HG03108 (cell line): Measurements from ENCODE around the gene DPPA2.

Experiments
- ATAC-seq: cut with Tn5 transposase; IDR thresholded peaks from one replicate; pipeline ENCODE4 v1.9.1; 2021; ENCODE audit warnings: moderate library complexity; ENCODE audit not compliant: unreplicated experiment

Gene DPPA2

DNA sequence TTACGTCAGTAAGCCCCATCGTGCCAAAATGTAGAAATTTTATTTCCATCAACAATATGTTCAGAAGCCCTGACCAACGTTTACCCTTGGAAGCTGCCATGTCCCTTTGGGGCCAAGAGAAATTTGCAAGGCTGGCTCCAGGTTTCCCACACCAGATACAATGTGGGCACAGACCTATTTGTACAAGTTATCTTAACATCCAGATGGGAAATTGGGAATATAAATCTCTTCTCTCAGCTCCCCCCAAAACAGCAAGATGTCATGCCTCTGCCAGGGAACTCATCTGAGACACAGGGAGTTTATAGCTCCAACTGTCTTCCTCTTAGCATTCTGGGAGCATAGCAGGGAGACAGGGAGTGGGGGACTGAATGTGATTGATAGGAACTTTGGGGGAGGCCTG, 9.3 kb upstream of the DPPA2 start:
- ATAC-seq: no peak

DNA sequence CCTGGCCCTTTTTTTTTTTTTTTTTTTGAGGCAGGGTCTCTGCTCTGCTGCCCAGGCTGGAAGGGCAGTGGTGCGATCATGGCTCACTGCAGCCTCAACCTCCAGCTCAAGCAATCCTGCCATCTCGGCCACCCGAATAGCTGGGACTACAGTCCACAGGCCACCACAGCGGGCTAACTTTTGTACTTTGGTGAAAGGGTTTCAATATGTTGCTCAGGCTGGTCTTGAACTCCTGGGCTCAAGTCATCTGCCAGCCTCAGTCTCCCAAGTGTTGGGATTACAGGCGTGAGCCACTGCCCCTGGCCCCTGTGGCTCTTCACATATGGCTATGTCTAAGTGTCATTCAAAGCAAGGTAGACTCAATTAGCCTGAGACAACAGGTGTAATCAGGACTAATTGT, 8.8 kb upstream of the DPPA2 start:
- no peak for ATAC-seq

DNA sequence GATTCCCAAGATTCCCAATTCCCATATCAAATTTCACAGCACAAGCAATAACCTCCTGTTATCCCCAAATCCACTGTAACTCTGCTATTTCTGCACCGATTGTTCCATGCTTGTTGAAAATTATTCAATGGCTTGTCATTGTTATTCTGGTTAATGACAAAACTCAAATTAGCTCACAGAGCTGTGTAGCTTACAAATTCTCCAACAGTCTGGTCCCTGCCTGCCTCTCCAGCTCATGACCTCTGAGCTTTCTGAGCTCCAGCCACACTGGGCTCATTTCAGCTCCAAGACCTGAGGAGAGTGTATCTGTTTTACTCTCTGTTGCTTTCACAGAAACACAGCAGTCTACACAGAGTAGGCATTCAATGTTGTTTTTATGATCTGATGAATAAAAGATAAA, 3.3 kb downstream of the DPPA2 start:
- no peak for ATAC-seq

DNA sequence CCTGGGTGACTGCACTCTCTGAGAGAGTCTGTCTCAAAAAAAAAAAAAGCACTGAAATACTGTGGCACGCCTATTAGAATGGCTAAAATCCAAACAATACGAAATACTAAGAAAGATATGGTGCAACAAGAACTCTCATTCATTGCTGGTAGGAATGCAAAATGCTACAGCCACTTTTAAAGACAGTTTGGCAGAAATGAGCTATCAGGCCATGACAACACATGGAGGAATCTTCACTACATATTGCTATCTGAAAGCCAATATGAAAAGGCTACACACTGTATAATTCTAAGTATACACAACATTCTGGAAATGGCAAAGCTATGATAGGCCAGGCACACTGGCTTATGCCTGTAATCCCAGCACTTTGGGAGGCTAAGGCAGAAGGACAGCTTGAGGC, 18.8 kb downstream of the DPPA2 start:
- ATAC-seq: no peak

DNA sequence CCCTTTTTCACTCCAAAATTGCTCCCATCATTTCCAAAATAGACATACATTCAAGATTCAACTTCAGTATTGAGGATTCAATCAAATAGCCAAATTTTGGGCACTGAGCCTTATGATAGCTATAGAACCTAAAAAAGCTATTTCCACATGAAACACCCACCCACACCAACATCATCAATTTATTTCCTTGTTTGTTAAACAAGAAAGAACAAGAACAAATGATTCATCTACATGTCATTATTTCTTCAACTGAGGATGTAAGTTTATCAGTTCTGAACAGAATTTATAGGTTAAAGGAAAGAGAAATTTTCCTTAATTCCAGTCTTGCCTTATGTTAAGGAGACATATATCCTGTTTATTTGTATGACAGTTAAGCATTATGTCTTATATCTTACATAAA, 32.2 kb downstream of the DPPA2 start:
- no peak for ATAC-seq

DNA sequence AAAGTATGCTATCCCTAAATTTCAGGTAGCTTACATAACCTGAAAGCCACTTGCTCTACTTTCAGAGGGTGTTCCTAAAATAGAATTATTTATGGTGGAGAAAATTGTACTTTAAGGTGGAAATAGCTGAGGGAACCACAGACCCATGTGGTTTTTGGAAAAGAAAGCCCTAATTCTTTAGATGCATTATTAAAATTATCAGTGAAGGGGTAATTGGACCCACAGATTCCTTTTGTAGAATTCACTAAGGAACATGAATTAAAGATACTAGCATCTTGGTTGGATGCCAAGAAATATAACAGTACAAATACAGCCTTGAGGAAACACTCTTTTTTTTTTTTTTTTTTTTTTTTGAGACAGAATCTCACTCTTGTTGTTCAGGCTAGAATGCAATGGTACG, 37.8 kb downstream of the DPPA2 start:
- no peak for ATAC-seq

DNA sequence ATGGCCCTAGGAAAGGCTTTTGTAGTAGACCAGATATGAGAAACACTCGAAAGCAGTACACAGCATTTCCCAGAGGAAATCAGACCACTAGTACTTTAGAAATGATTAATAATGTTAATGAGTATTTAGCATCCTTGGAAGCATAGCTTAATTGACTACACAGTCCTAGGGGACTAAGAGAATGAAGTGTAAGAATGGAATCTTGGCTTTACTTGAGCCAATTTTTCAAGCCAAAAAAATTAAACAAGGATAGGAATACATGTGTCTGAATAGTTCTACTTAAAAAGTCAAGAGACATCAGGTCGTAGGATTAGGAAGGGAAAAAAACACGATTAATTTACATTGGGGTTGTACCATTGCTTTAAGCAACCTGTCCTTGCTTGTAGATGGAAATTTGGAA, 38.2 kb downstream of the DPPA2 start:
- no peak for ATAC-seq

DNA sequence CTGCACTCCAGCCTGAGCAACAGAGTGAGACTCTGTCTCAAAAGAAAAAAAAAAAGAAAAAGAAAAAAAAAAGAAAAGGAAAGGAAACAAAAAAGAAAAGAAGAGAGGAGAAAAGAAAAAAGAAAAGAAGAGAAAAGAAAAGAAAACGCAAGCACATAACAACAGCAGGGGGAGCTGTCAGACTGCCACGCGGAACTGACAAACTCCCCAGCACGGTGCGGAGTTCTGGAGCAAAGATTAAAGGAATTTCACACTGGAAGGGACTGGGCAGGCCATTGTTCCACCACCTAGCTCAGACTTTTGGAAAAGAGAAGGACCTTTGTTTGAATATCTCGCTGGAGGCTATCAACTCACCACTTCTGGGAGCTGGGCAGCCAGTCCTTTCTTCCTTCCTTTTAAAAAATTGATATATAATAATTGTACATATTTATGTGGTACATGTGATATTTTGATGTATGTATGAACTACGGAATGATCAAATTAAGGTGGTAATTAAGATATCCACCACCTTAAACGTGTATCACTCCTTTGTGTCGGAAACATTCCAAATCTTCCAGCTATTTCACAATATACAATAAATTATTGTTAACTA, 40.5 kb downstream of the DPPA2 start:
- no peak for ATAC-seq

DNA sequence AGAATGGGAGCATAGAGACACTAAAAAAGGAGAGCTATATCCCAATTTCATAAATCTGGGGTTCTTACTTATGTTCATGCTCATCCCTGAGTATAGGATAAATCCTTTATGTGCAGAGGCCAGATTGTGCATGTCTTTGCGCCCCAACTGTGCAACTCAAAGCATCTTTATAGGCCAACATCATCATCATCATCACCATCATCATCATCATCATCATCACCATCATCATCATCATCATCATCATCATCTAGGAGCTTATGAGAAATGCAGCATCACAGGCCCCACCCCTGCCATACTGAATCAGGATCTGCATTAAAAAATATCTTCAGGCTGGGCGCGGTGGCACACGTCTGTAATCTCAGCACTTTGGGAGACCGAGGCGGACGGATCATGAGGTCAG, 45.5 kb downstream of the DPPA2 start:
- ATAC-seq: no peak

DNA sequence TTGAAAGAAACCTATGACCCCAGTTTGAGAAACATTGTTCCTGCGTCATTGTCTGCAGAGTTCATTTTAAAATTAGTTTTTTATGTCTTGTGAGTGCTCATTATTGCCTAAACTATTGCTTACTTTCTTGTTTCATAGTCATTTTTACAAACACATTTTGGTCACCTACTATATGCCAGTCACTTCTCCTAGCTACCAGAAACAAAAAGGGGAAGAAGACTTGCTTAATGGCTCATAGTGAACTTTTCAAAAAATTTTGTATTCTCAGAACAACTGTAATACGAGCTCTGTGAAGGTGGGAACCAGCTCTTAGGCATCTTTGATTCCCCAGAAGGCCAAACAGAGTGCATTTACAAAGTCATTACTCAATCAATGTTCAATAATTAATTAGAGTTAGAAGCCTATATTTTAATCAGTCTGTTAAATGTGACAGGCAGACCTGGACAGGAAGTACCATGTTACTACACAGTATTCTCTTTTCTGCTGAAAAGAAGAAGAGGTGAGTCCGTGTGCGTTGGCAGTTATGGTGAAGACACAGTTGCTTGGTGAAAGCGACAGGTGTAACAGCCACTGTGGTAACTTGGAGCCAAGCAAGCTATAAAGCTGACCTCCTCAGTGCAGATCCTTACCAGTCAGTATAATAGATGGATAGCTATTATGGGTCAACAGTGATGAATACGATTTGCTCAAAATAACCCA, 46.6 kb downstream of the DPPA2 start:
- no peak for ATAC-seq

DNA sequence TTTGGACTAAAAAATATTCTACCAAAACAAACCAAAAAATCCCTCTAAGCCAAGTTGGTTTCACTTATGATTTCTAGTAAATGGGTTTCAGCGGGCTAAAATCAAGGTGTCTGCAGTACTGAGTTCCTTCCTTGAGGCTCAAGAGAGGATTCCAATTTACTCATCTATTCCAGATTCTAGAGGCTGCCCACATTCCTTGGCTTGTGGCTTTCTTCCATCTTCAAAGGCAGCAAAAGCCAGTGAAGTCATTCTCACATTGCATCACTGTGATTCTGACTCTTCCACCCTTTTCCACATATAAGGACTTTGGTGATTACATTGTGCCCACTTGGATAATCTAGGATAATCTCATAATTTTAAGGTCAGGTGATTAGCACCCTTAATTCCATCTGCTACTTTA, 48.1 kb downstream of the DPPA2 start:
- ATAC-seq: no peak

DNA sequence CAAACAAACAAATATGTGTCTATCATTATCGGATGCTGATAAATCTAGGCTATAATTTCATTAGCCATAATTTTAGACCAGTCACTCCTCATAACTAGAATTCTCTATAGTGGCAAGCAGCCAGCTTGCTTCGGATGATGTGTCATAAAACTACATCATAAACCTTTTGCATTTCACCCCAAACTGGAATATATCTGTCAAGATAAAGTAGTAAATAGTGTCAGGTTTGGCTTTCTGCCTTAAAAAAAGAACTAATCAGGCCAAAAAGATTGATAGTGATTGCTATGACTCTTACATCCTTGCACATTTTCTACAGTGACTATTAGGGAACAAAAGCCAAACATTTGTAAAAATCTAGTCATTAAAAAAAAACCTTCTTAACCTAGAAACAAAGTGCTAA, 51.0 kb downstream of the DPPA2 start:
- no peak for ATAC-seq

DNA sequence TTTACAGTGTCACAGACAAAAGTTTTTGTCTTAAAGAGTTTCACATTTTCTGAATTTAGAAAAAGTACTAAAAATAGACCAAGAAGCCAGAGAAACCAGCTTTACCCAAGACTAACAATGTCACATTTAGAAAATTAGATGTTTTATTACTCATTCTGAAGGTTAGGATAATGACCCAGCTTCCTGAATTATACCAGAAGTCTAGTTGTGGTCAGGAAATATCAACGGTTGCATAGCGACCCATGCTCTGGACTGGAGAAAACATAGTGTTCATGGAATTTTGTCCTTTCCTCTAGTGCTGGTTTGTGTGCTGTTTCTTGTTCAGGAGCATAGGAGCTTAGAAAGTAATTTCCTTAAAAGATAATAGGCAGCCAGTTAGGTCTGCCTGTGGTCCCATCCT, 59.0 kb downstream of the DPPA2 start:
- no peak for ATAC-seq

DNA sequence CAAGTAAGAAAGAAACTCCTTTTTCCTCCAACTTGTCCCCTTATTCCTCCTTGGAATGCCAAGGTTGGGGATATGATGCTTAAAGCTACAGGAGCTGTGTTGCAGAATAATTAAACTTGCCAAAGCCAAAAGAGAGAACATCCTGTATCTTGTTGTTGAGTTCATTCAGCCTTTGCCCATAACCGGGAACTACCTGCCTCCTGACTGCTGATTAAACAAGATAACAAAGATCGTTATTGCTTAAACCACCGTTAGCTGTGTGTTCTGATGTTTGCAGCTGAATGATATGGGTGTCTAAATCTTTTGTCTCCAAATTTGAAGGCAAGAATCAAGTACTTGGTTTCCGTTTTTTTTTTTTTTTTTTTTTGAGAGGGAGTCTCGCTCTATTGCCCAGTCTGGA, 61.5 kb downstream of the DPPA2 start:
- no peak for ATAC-seq

DNA sequence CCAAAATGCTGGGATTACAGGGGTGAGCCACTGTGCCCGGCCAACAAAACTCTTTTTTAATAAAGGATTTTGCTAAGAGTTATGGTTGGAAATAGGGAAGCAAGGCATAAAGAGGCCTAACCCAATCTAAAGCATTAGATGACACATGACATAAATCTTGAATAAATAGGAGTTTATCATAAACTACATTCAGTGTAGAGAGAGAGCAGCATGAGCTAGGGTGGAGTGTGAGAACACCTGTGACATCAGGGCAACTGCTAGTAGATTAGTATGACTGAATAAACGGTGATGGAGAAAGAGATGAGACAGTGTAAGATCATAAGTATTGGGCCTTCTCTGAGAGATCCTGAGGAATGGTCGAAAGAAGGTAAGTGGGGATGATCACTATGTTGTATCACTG, 63.7 kb downstream of the DPPA2 start:
- ATAC-seq: no peak
